ENCODE measurements around the gene RPL23. TPM values are rescaled to one million over a fixed set of nuclear protein-coding genes. Genes with fewer than 3 reads are reported as not detected.

Gene RPL23
- total and polyA plus RNA-seq, 10 of the 15 experiments (the other 5 are each of a cell fraction or from before 2014, with no cell fraction given), result 2,200 to 4,821 (median 3,043) TPM

- TF ChIP-seq SKIL (IDR thresholded peaks at IDR 0.05; ENCODE audit: low read depth, poor library complexity, severe bottlenecking) (peak; percentile 88), NBN (IDR thresholded peaks at IDR 0.05) (peak; percentile 30; the same call in 1 of the 2 replicates), GATAD2B (conservative IDR thresholded peaks at IDR 0.05; ENCODE audit: low read depth) (no peak), JUNB (IDR thresholded peaks at IDR 0.05) (0 out of 2 replicates have a peak, but pooled peaks have one; percentile 9), PAX5 (IDR thresholded peaks at IDR 0.05; ENCODE audit: borderline replicate concordance, low read depth, low read length) (no peak), POLR2A (IDR thresholded peaks at IDR 0.05; ENCODE audit: low read depth, low read length) (no peak), KDM1A (IDR thresholded peaks at IDR 0.05; ENCODE audit: borderline replicate concordance) (no peak), RUNX3 (IDR thresholded peaks at IDR 0.05; ENCODE audit: low read length) (peak; percentile 56), PAX8 (IDR thresholded peaks at IDR 0.05) (no peak), RELA (IDR thresholded peaks at IDR 0.05; ENCODE audit: borderline replicate concordance, partially characterized antibody) (peak; percentile 9), SMC3 (IDR thresholded peaks at IDR 0.05; ENCODE audit: borderline replicate concordance, low read length) (no peak), CREB1 (IDR thresholded peaks at IDR 0.05; ENCODE audit: low read depth) (0 out of 2 replicates have a peak, but pooled peaks have one; percentile 5), ATF7 (IDR thresholded peaks at IDR 0.05; ENCODE audit: low read depth) (no peak; the same call in 1 of the 2 replicates), FOS (IDR thresholded peaks at IDR 0.05; ENCODE audit: borderline replicate concordance, extremely low read depth, insufficient read length) (no peak)
- TF ChIP-seq, protein P1, sequence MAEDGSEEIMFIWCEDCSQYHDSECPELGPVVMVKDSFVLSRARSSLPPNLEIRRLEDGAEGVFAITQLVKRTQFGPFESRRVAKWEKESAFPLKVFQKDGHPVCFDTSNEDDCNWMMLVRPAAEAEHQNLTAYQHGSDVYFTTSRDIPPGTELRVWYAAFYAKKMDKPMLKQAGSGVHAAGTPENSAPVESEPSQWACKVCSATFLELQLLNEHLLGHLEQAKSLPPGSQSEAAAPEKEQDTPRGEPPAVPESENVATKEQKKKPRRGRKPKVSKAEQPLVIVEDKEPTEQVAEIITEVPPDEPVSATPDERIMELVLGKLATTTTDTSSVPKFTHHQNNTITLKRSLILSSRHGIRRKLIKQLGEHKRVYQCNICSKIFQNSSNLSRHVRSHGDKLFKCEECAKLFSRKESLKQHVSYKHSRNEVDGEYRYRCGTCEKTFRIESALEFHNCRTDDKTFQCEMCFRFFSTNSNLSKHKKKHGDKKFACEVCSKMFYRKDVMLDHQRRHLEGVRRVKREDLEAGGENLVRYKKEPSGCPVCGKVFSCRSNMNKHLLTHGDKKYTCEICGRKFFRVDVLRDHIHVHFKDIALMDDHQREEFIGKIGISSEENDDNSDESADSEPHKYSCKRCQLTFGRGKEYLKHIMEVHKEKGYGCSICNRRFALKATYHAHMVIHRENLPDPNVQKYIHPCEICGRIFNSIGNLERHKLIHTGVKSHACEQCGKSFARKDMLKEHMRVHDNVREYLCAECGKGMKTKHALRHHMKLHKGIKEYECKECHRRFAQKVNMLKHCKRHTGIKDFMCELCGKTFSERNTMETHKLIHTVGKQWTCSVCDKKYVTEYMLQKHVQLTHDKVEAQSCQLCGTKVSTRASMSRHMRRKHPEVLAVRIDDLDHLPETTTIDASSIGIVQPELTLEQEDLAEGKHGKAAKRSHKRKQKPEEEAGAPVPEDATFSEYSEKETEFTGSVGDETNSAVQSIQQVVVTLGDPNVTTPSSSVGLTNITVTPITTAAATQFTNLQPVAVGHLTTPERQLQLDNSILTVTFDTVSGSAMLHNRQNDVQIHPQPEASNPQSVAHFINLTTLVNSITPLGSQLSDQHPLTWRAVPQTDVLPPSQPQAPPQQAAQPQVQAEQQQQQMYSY (CRISPR knock-in tag; IDR thresholded peaks at IDR 0.05), result no peak
- TF ChIP-seq, protein P2, sequence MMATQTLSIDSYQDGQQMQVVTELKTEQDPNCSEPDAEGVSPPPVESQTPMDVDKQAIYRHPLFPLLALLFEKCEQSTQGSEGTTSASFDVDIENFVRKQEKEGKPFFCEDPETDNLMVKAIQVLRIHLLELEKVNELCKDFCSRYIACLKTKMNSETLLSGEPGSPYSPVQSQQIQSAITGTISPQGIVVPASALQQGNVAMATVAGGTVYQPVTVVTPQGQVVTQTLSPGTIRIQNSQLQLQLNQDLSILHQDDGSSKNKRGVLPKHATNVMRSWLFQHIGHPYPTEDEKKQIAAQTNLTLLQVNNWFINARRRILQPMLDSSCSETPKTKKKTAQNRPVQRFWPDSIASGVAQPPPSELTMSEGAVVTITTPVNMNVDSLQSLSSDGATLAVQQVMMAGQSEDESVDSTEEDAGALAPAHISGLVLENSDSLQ (IDR thresholded peaks at IDR 0.05), result no peak
- TF ChIP-seq, protein P3, sequence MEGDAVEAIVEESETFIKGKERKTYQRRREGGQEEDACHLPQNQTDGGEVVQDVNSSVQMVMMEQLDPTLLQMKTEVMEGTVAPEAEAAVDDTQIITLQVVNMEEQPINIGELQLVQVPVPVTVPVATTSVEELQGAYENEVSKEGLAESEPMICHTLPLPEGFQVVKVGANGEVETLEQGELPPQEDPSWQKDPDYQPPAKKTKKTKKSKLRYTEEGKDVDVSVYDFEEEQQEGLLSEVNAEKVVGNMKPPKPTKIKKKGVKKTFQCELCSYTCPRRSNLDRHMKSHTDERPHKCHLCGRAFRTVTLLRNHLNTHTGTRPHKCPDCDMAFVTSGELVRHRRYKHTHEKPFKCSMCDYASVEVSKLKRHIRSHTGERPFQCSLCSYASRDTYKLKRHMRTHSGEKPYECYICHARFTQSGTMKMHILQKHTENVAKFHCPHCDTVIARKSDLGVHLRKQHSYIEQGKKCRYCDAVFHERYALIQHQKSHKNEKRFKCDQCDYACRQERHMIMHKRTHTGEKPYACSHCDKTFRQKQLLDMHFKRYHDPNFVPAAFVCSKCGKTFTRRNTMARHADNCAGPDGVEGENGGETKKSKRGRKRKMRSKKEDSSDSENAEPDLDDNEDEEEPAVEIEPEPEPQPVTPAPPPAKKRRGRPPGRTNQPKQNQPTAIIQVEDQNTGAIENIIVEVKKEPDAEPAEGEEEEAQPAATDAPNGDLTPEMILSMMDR (IDR thresholded peaks at IDR 0.05 in 2 of 3, conservative IDR thresholded peaks at IDR 0.05 in 1 of 3; ENCODE audit: control insufficient read depth in 2 of 3, extremely low read depth in 1 of 3, insufficient read depth in 1 of 3, low read depth in 3 of 3, low read length in 3 of 3), result no peak; a peak in 2 of 6 replicates
- TF ChIP-seq, protein P4, sequence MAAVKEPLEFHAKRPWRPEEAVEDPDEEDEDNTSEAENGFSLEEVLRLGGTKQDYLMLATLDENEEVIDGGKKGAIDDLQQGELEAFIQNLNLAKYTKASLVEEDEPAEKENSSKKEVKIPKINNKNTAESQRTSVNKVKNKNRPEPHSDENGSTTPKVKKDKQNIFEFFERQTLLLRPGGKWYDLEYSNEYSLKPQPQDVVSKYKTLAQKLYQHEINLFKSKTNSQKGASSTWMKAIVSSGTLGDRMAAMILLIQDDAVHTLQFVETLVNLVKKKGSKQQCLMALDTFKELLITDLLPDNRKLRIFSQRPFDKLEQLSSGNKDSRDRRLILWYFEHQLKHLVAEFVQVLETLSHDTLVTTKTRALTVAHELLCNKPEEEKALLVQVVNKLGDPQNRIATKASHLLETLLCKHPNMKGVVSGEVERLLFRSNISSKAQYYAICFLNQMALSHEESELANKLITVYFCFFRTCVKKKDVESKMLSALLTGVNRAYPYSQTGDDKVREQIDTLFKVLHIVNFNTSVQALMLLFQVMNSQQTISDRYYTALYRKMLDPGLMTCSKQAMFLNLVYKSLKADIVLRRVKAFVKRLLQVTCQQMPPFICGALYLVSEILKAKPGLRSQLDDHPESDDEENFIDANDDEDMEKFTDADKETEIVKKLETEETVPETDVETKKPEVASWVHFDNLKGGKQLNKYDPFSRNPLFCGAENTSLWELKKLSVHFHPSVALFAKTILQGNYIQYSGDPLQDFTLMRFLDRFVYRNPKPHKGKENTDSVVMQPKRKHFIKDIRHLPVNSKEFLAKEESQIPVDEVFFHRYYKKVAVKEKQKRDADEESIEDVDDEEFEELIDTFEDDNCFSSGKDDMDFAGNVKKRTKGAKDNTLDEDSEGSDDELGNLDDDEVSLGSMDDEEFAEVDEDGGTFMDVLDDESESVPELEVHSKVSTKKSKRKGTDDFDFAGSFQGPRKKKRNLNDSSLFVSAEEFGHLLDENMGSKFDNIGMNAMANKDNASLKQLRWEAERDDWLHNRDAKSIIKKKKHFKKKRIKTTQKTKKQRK (IDR thresholded peaks at IDR 0.05; ENCODE audit: low read depth, low read length), result no peak
Measured at GRCh38 chr17:38867179-38867967, 13.9 kb upstream of the RPL23 start (continued).

Data from GM12878 (cell line).